OCI-LY3 (cell line): ENCODE measurements around the gene PALLD.

ENCODE experiments used
- EZH2phosphoT487 ChIP-seq: fragments of 200-600 bp; shearing (Covaris generic); IDR thresholded peaks from 2 replicates; pipeline ENCODE4 v1.6.1; 2018; ENCODE audit warnings: antibody characterized with exemption, mixed run types, low read depth
- TF ChIP-seq, protein P1 (sequence below): fragments of 200-600, 300-600 bp; sonication (generic); IDR thresholded peaks from 2 replicates; pipeline ENCODE4 v1.5.1; 2014; ENCODE audit warnings: antibody characterized with exemption, low read length, low read depth

DNA sequence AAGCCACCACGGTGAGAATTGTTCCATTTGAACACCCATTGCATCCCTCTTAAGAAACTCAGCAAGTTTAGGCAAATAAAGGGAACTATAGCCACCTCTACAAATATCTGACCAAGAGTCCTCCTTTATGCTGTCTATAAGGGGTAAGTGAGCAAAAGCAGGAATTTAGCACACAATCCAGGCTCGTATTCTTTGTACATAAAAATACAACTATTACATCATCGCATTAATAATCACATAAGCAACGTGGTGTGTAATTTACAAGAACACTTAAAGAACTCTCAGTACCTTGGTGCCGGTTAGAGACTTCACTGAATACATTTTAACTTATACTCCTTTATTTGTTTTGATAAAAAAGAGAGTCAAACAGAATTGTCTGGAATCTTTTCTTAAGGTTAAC is 38.8 kb downstream of the PALLD start:
- TF ChIP-seq, protein P1, sequence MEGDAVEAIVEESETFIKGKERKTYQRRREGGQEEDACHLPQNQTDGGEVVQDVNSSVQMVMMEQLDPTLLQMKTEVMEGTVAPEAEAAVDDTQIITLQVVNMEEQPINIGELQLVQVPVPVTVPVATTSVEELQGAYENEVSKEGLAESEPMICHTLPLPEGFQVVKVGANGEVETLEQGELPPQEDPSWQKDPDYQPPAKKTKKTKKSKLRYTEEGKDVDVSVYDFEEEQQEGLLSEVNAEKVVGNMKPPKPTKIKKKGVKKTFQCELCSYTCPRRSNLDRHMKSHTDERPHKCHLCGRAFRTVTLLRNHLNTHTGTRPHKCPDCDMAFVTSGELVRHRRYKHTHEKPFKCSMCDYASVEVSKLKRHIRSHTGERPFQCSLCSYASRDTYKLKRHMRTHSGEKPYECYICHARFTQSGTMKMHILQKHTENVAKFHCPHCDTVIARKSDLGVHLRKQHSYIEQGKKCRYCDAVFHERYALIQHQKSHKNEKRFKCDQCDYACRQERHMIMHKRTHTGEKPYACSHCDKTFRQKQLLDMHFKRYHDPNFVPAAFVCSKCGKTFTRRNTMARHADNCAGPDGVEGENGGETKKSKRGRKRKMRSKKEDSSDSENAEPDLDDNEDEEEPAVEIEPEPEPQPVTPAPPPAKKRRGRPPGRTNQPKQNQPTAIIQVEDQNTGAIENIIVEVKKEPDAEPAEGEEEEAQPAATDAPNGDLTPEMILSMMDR, result no peak
- TF ChIP-seq EZH2phosphoT487, result no peak
